ENCODE measurements around the gene SIGLEC8. TPM values are rescaled to one million over a fixed set of nuclear protein-coding genes. Genes with fewer than 3 reads are reported as not detected.
A peak's percentile ranks its signal among the peaks of the same experiment; 100 is the strongest.

Gene SIGLEC8
- total RNA-seq, 6 experiments from 2014 or later, result not detected

GRCh38 chr19:51460164-51460992 lies 2.1 kb upstream of the SIGLEC8 start:
- Mint-ChIP-seq H3K36me3 (ENCODE audit: low read depth) (no peaks in the 10 kb centered on the region), H3K27ac (no peak overlapping the region), H3K9me3 (peaks cover 14% of the 10 kb centered on the region; the same call in 1 of the 2 replicates), H3K4me3 (peak overlapping the region; percentile 76), H3K27me3 (ENCODE audit: insufficient read depth) (peaks cover 7% of the 10 kb centered on the region; the same call in 1 of the 2 replicates), H3K4me1 (ENCODE audit: low read depth) (no peaks in the 10 kb centered on the region)
- DNase-seq, result no peak
- TF ChIP-seq CTCF (IDR thresholded peaks at IDR 0.05), result no peak

GRCh38 chr19:51458899-51459505 lies 748 bp upstream of the SIGLEC8 start:
- Mint-ChIP-seq H3K27me3 (ENCODE audit: insufficient read depth) (peaks cover 7% of the 10 kb centered on the region; the same call in 1 of the 2 replicates), H3K9me3 (peaks cover 6% of the 10 kb centered on the region; the same call in 1 of the 2 replicates), H3K27ac (no peak overlapping the region), H3K36me3 (ENCODE audit: low read depth) (no peaks in the 10 kb centered on the region), H3K4me1 (ENCODE audit: low read depth) (no peaks in the 10 kb centered on the region), H3K4me3 (no peak overlapping the region)
- DNase-seq, result no peak
- TF ChIP-seq CTCF (IDR thresholded peaks at IDR 0.05), result no peak

GRCh38 chr19:51457351-51458013 lies 772 bp downstream of the SIGLEC8 start:
- DNase-seq, result no peak
- H3K9me3 Mint-ChIP-seq, result peaks cover 14% of the 10 kb centered on the region; the same call in 1 of the 2 replicates
- no peaks in the 10 kb centered on the region for H3K36me3 Mint-ChIP-seq (ENCODE audit: low read depth)
- no peak overlapping the region for H3K27ac Mint-ChIP-seq
- no peak for TF ChIP-seq CTCF (IDR thresholded peaks at IDR 0.05)
- H3K27me3 Mint-ChIP-seq (ENCODE audit: insufficient read depth), result peaks cover 5% of the 10 kb centered on the region
- no peak overlapping the region for H3K4me3 Mint-ChIP-seq
- H3K4me1 Mint-ChIP-seq (ENCODE audit: low read depth), result no peaks in the 10 kb centered on the region

GRCh38 chr19:51456541-51457290 lies 1.5 kb downstream of the SIGLEC8 start:
- H3K4me3 Mint-ChIP-seq, result no peak overlapping the region
- no peaks in the 10 kb centered on the region for H3K36me3 Mint-ChIP-seq (ENCODE audit: low read depth)
- no peak for DNase-seq
- peaks cover 17% of the 10 kb centered on the region; the same call in 1 of the 2 replicates for H3K9me3 Mint-ChIP-seq
- peaks cover 5% of the 10 kb centered on the region for H3K27me3 Mint-ChIP-seq (ENCODE audit: insufficient read depth)
- no peak for TF ChIP-seq CTCF (IDR thresholded peaks at IDR 0.05)
- no peaks in the 10 kb centered on the region for H3K4me1 Mint-ChIP-seq (ENCODE audit: low read depth)
- H3K27ac Mint-ChIP-seq, result no peak overlapping the region

- no peak for TF ChIP-seq CTCF (IDR thresholded peaks at IDR 0.05)
- H3K27me3 Mint-ChIP-seq (ENCODE audit: insufficient read depth), result peaks cover 5% of the 10 kb centered on the region
- peaks cover 34% of the 10 kb centered on the region for H3K9me3 Mint-ChIP-seq
Observed at GRCh38 chr19:51450730-51451307, 7.4 kb downstream of the SIGLEC8 start.

More at GRCh38 chr19:51450730-51451307, 7.4 kb downstream of the SIGLEC8 start:
- Mint-ChIP-seq H3K4me1 (ENCODE audit: low read depth) (no peaks in the 10 kb centered on the region), H3K4me3 (no peak overlapping the region), H3K36me3 (ENCODE audit: low read depth) (peaks cover 9% of the 10 kb centered on the region; the same call in 1 of the 2 replicates), H3K27ac (no peak overlapping the region)
- no peak for DNase-seq
